Measurements from ENCODE around the gene SNX3.
"Not testable (repeated sequence)": the region's sequence is repeated elsewhere in the genome, so short reads cannot be mapped to it uniquely, and the experiment has no call there.

SNX3 gene

GRCh38 chr6:108260809-108261569, at the start of gene SNX3:
TSS of gene SNX3 (minus strand) at chr6:108261040. CDS start at chr6:108260921, 119 bp downstream.
- peak; percentile 96 for DNase-seq (ENCODE audit: low spot score)

- no peak for DNase-seq (ENCODE audit: low spot score)
Measured at GRCh38 chr6:108309844-108310243, 49.0 kb upstream of the SNX3 start.

GRCh38 chr6:108308641-108309040, 47.8 kb upstream of the SNX3 start:
- DNase-seq (ENCODE audit: low spot score): not testable (repeated sequence)

GRCh38 chr6:108304646-108305045, 43.8 kb upstream of the SNX3 start:
- no peak for DNase-seq (ENCODE audit: low spot score)

- no peak for DNase-seq (ENCODE audit: low spot score)
Measured at GRCh38 chr6:108302386-108302785, 41.5 kb upstream of the SNX3 start.

- DNase-seq (ENCODE audit: low spot score): no peak
Measured at GRCh38 chr6:108295676-108296075, 34.8 kb upstream of the SNX3 start.

GRCh38 chr6:108294727-108295625, 34.1 kb upstream of the SNX3 start, which contains the start of gene AFG1L:
TSS of gene AFG1L (plus strand) at chr6:108295054. CDS start at chr6:108295080, 26 bp downstream.
- peak; percentile 85 for DNase-seq (ENCODE audit: low spot score)

- DNase-seq (ENCODE audit: low spot score): no peak
Measured at GRCh38 chr6:108294297-108294726, 33.5 kb upstream of the SNX3 start.

GRCh38 chr6:108293527-108294296, 32.9 kb upstream of the SNX3 start:
- no peak for DNase-seq (ENCODE audit: low spot score)

GRCh38 chr6:108292561-108292960, 31.7 kb upstream of the SNX3 start:
- DNase-seq (ENCODE audit: low spot score): not testable (repeated sequence)

GRCh38 chr6:108291091-108291490, 30.3 kb upstream of the SNX3 start:
- no peak for DNase-seq (ENCODE audit: low spot score)

- no peak for DNase-seq (ENCODE audit: low spot score)
Measured at GRCh38 chr6:108288742-108289141, 27.9 kb upstream of the SNX3 start.

- DNase-seq (ENCODE audit: low spot score): no peak
Measured at GRCh38 chr6:108287373-108287772, 26.5 kb upstream of the SNX3 start.

- no peak for DNase-seq (ENCODE audit: low spot score)
Measured at GRCh38 chr6:108286366-108286765, 25.5 kb upstream of the SNX3 start.

- DNase-seq (ENCODE audit: low spot score): no peak
Measured at GRCh38 chr6:108285381-108285780, 24.5 kb upstream of the SNX3 start.

GRCh38 chr6:108277831-108278230, 17.0 kb upstream of the SNX3 start:
- no peak for DNase-seq (ENCODE audit: low spot score)

GRCh38 chr6:108277295-108277694, 16.5 kb upstream of the SNX3 start:
- DNase-seq (ENCODE audit: low spot score): no peak

- DNase-seq (ENCODE audit: low spot score): no peak
Measured at GRCh38 chr6:108275976-108276375, 15.1 kb upstream of the SNX3 start.

- DNase-seq (ENCODE audit: low spot score): no peak
Measured at GRCh38 chr6:108274546-108274945, 13.7 kb upstream of the SNX3 start.

- not testable (repeated sequence) for DNase-seq (ENCODE audit: low spot score)
Measured at GRCh38 chr6:108269955-108270354, 9.1 kb upstream of the SNX3 start.

GRCh38 chr6:108268845-108269244, 8.0 kb upstream of the SNX3 start:
- DNase-seq (ENCODE audit: low spot score): no peak

- DNase-seq (ENCODE audit: low spot score): no peak
Measured at GRCh38 chr6:108263371-108263770, 2.5 kb upstream of the SNX3 start.

Data from HuH-7.5 (cell line).